HEK293T (cell line): ENCODE results near the gene MORC1.

Experiments
- CTCF ChIA-PET: fragments of 350-600 bp; formaldehyde crosslinking; extraction: SDS; loops from one replicate; lab custom pipeline; 2021; ENCODE audit warnings: antibody characterized with exemption, inconsistent platforms; lab: Yijun Ruan, JAX
- POLR2A ChIA-PET: fragments of 350-600 bp; formaldehyde crosslinking; extraction: SDS; loops from one replicate; lab custom pipeline; 2020; ENCODE audit warnings: antibody characterized with exemption, inconsistent platforms; lab: Yijun Ruan, JAX
- DNase-seq: peaks from one replicate; pipeline ENCODE4 v3.0.0; 2012; ENCODE audit warnings: mixed read lengths; ENCODE audit errors: extremely low spot score
- ARNT ChIP-seq: fragments of 450-650 bp; IDR thresholded peaks from 2 replicates; pipeline ENCODE4 v1.6.1; 2017; ENCODE audit warnings: mild to moderate bottlenecking
- BHLHE40 ChIP-seq: fragments of 450-650 bp; IDR thresholded peaks from 2 replicates; pipeline ENCODE4 v1.6.1; 2016; ENCODE audit warnings: mild to moderate bottlenecking, moderate library complexity, borderline replicate concordance
- CTBP1 ChIP-seq: fragments of 450-650 bp; IDR thresholded peaks from 2 replicates; pipeline ENCODE4 v1.6.1; 2016; ENCODE audit warnings: borderline replicate concordance
- ELF4 ChIP-seq: fragments of 450-650 bp; IDR thresholded peaks from 2 replicates; pipeline ENCODE4 v1.6.1; 2017; ENCODE audit warnings: antibody characterized with exemption
- FOXA1 ChIP-seq: fragments of 450-650 bp; IDR thresholded peaks from 2 replicates; pipeline ENCODE4 v1.6.1; 2016; ENCODE audit warnings: mild to moderate bottlenecking
- FOXK2 ChIP-seq: fragments of 450-650 bp; IDR thresholded peaks from 2 replicates; pipeline ENCODE4 v1.6.1; 2016; ENCODE audit warnings: mild to moderate bottlenecking
- FOXM1 ChIP-seq: fragments of 450-650 bp; IDR thresholded peaks from 2 replicates; pipeline ENCODE4 v1.6.1; 2017; ENCODE audit warnings: mild to moderate bottlenecking, borderline replicate concordance
- HDGF ChIP-seq: fragments of 450-650 bp; IDR thresholded peaks from 2 replicates; pipeline ENCODE4 v1.6.1; 2017; ENCODE audit warnings: antibody characterized with exemption, borderline replicate concordance
- L3MBTL2 ChIP-seq: fragments of 450-650 bp; conservative IDR thresholded peaks from 2 replicates; pipeline ENCODE4 v1.6.1; 2016; ENCODE audit warnings: mild to moderate bottlenecking
- LEF1 ChIP-seq: fragments of 450-650 bp; IDR thresholded peaks from 2 replicates; pipeline ENCODE4 v1.6.1; 2017; ENCODE audit warnings: mild to moderate bottlenecking, borderline replicate concordance
- NFRKB ChIP-seq: fragments of 450-650 bp; IDR thresholded peaks from 2 replicates; pipeline ENCODE4 v1.6.1; 2016; ENCODE audit warnings: mild to moderate bottlenecking, moderate library complexity
- SP1 ChIP-seq: fragments of 450-650 bp; IDR thresholded peaks from 2 replicates; pipeline ENCODE4 v1.6.1; 2017
- SUZ12 ChIP-seq: fragments of 450-650 bp; IDR thresholded peaks from 2 replicates; pipeline ENCODE4 v1.6.1; 2016; ENCODE audit warnings: mild to moderate bottlenecking
- TARDBP ChIP-seq: fragments of 450-650 bp; IDR thresholded peaks from 2 replicates; pipeline ENCODE4 v1.6.1; 2016
- ZNF384 ChIP-seq: fragments of 450-650 bp; IDR thresholded peaks from 2 replicates; pipeline ENCODE4 v1.6.1; 2016
- TF ChIP-seq, protein P1 (sequence below): fragments of 450-650 bp; IDR thresholded peaks from 2 replicates; pipeline ENCODE4 v1.6.1; 2016

The MORC1 gene

DNA sequence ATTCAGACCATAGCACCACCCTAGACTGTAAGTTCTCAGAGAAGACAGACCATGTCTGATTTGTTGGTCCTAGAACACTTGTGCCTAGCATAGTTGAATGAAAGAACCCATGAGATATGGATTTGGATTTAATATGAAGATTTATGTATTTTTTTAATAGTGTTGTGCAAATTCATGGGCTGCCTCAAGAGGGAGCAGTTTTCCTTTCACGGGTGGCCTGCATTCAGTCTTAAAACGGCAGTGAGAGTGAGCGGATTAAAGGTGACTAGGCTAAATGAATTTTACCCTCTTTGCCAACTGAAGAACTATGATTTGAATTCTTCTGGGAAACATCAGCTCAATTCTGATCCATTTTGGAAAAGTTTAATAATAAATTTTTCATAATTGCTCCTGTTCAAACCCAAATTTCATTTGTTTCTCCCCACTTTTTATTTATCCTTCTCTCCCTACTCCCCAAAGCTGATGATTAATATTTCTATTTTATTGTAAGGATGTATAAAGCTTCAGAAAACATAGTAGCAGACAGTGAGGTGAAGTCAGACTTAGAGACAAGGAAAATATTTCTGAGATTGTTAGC is 67.3 kb downstream of the MORC1 start:
- POLR2A ChIA-PET = no interaction called here
- peak; percentile 25 for DNase-seq
- no peak for TF ChIP-seq TARDBP
- no peak for TF ChIP-seq SP1
- no peak for TF ChIP-seq LEF1
- CTCF ChIA-PET = interaction anchor here (0.6 kb wide), 1 partner anchor 232 kb away, joined by 4 read pairs; no protein-coding TSS in a partner anchor

DNA sequence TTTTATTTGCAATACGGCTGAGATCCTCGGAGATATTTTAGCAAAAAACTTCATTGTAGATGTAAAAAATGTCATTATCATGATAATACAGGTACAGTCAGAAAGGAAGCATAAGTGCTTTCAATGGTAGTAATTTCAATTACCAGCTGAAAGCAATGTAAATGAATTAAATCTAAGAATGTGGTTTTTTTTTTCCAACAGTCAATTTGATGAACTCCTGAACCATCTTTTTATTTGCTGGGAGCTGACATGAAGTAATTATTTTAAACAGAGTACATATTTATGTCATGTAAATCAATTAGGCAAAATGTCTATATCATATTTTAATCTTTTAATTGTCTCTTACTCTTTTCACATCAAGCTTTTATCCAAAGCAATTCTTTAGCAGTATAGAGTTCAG is 70.6 kb downstream of the MORC1 start:
- ChIA-PET POLR2A (no interaction called here), CTCF (no interaction called here)
- TF ChIP-seq, protein P1, sequence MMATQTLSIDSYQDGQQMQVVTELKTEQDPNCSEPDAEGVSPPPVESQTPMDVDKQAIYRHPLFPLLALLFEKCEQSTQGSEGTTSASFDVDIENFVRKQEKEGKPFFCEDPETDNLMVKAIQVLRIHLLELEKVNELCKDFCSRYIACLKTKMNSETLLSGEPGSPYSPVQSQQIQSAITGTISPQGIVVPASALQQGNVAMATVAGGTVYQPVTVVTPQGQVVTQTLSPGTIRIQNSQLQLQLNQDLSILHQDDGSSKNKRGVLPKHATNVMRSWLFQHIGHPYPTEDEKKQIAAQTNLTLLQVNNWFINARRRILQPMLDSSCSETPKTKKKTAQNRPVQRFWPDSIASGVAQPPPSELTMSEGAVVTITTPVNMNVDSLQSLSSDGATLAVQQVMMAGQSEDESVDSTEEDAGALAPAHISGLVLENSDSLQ = no peak
- TF ChIP-seq ELF4 (no peak), ZNF384 (no peak), CTBP1 (no peak), TARDBP (no peak), L3MBTL2 (no peak), FOXA1 (no peak), SP1 (no peak), SUZ12 (no peak), HDGF (no peak), ARNT (no peak), BHLHE40 (no peak), NFRKB (no peak), LEF1 (no peak), FOXK2 (no peak), FOXM1 (no peak)
- no peak for DNase-seq

DNA sequence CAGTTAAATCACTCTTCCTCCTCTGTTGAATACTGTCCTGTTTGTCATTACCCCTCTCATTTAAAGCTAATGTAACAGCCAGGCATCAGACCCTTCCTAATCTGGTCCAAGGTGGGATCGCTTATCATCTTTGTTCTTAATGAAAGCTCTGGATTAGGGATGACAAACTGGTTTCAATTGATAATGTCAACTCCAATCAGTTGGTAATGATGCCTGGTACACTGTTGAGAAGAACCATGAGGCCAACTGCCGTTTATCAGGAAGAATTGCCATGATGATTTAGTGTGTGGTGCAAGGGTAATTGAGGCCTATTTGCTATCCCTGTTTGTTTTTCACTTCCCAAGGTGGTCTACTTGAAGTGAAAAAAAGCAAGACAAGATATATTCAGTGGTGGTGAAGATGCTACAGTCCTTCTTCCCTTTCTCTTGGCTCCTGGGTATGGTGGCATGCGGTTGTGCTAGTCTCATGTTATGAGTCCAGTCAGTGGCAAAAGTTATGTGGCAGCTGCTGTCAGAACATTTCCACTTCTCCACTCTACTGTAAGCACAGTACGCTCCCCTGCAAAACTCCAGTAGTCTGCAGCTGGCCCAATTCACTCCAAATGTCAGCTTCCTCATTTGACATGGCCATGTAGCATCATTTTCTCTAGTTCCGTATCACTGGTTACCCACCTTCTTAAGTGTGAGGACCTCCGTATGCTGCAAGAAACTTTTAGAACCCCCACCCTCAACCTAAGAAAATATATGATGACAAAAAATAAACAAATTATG is 72.5 kb downstream of the MORC1 start:
- no peak for TF ChIP-seq FOXA1
- TF ChIP-seq ELF4 = no peak
- no peak for TF ChIP-seq FOXM1
- TF ChIP-seq SP1 = no peak
- TF ChIP-seq CTBP1 = no peak
- TF ChIP-seq LEF1 = no peak
- TF ChIP-seq ARNT = no peak
- no peak for TF ChIP-seq HDGF
- TF ChIP-seq TARDBP = no peak
- no peak for TF ChIP-seq SUZ12
- TF ChIP-seq BHLHE40 = no peak
- TF ChIP-seq FOXK2 = no peak
- TF ChIP-seq NFRKB = no peak
- TF ChIP-seq, protein P1 = no peak
- no peak for TF ChIP-seq L3MBTL2
- CTCF ChIA-PET = no interaction called here
- POLR2A ChIA-PET = no interaction called here
- no peak for DNase-seq

DNA sequence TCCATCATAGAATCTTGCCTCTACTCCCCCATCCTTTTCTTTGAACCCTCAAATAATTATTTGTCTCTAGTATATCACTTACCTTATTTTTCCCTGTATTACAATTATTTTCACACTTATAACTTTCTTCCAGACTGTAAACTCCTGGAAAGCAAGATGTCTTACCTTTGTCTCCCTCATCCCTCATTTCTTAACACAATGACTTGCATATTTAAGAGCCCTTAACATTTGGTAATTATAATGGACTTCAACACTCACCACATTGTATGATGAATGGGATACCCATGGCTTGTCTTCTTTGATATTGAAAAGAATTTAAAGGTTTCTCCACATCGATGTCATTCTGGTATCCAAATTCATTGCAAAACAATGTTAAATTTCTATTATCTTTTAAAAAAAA is 82.9 kb downstream of the MORC1 start:
- CTCF ChIA-PET = no interaction called here
- DNase-seq = no peak
- TF ChIP-seq FOXM1 (no peak), SUZ12 (no peak), ZNF384 (no peak), NFRKB (no peak), LEF1 (no peak), FOXK2 (no peak), ELF4 (no peak), ARNT (no peak), FOXA1 (no peak), L3MBTL2 (no peak)
- POLR2A ChIA-PET = no interaction called here

DNA sequence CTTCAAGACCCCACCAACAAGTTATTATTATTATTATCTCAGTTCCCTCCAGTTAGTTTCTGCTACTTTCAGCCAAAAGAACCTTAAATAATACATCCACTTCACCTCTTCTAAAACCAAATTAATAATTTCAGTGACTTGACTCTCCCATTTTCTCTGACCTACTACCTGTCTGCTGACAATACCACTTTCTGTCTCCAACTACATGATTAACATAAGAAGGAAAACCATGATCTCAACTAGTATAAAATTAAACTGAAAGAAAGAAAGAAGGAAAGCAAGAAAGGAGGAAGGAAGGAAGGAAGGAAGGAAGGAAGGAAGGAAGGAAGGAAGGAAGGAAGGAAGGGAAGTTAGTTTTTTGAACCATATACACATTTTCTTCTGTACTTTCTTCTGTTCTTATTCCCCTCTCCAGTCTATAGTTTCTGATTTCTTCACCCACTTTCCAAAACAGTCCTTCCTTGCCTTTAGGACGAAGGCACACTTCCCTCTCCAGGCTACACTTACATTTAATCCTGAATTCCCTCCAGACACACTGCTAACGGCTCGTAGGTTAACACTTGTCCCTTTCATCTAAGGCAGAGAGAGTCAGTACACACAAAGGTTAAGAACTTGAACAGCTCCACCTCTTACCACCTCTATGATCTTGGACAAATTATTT is 84.8 kb downstream of the MORC1 start:
- no peak for TF ChIP-seq HDGF
- no peak for TF ChIP-seq ELF4
- no peak for TF ChIP-seq L3MBTL2
- TF ChIP-seq SP1 = no peak
- no peak for TF ChIP-seq ARNT
- TF ChIP-seq BHLHE40 = no peak
- TF ChIP-seq TARDBP = no peak
- no peak for TF ChIP-seq FOXA1
- TF ChIP-seq CTBP1 = no peak
- no peak for TF ChIP-seq FOXK2
- TF ChIP-seq FOXM1 = no peak
- TF ChIP-seq, protein P1 = no peak
- no peak for TF ChIP-seq NFRKB
- POLR2A ChIA-PET = no interaction called here
- CTCF ChIA-PET = interaction anchor here (1.3 kb wide), 1 partner anchor 9 kb away, joined by 3 read pairs; no protein-coding TSS in a partner anchor
- no peak for DNase-seq
